IPS-20b (cell line): ENCODE data around the gene KLHL30.

Source experiments
- H3K27ac ChIP-seq: one replicate; pipeline ENCODE4 v1.5.1; 2013; ENCODE audit warnings: low read length
- H3K27me3 ChIP-seq: 2 replicates; pipeline ENCODE4 v1.6.1; 2013; ENCODE audit warnings: mild to moderate bottlenecking, low read length, inconsistent platforms; ENCODE audit not compliant: insufficient read depth
- H3K36me3 ChIP-seq: 2 replicates; pipeline ENCODE4 v1.6.1; 2013; ENCODE audit warnings: low read depth, mild to moderate bottlenecking, inconsistent platforms, low read length, moderate library complexity; ENCODE audit not compliant: insufficient read depth
- H3K4me1 ChIP-seq: 2 replicates; pipeline ENCODE4 v1.6.1; 2013; ENCODE audit warnings: mild to moderate bottlenecking, control low read depth, inconsistent platforms, low read length, moderate library complexity; ENCODE audit not compliant: insufficient read depth
- H3K4me3 ChIP-seq: 2 replicates; pipeline ENCODE4 v1.5.1; 2013; ENCODE audit warnings: mild to moderate bottlenecking, low read length, inconsistent platforms
- H3K9ac ChIP-seq: 2 replicates; pipeline ENCODE4 v1.6.1; 2013; ENCODE audit warnings: low read depth, mild to moderate bottlenecking, inconsistent platforms, low read length, moderate library complexity
- H3K9me3 ChIP-seq: 2 replicates; pipeline ENCODE4 v1.6.1; 2013; ENCODE audit warnings: mild to moderate bottlenecking, low read depth, low read length, inconsistent platforms; ENCODE audit not compliant: insufficient read depth

KLHL30 gene, protein sequence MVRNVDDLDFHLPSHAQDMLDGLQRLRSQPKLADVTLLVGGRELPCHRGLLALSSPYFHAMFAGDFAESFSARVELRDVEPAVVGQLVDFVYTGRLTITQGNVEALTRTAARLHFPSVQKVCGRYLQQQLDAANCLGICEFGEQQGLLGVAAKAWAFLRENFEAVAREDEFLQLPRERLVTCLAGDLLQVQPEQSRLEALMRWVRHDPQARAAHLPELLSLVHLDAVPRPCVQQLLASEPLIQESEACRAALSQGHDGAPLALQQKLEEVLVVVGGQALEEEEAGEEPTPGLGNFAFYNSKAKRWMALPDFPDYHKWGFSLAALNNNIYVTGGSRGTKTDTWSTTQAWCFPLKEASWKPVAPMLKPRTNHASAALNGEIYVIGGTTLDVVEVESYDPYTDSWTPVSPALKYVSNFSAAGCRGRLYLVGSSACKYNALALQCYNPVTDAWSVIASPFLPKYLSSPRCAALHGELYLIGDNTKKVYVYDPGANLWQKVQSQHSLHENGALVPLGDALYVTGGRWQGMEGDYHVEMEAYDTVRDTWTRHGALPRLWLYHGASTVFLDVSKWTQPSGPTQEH

DNA sequence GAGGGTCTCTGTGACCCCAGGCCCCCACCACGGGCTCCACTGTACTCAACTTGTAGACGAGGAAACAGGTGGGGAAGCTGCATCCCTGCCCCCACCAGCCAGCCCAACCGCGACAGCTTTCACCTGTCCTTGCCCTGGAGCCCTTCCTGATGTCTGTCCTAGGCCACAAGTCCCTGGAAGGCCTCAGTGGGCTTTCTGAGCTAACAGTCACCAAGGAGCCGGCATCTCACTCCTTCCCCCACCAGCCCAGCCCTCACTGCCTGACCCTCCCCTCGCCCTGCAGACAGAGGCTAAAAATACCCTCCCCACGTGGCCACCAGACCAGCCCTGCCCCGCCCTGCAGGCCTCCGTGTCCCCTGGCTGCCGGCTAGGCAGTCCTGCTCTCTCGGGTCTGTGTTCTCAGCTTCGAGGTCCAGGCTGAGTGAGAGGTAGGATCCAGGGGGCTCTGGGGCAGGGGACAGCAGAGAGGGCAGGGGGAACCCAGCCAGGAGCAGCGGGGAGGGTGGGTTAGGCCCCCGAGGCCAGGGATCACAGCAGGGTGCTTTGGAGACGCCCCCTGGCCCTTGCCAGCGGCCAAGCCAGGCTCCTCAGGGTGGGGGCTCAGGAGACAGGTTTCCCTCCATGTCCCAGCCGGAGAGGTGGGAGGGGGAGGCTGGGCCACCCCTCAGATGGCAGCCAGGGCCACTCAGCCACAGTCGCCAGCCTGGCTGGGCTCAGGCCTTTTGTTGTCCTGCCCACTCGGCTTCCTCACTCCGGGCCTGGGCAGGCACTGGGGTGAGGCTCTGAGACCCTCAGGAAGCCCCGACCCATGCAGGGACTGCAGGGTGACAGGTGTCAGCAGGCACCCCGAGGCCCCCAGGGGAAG, at the start of gene KLHL30:
Gene KLHL30, plus strand, starts transcription at position 338 of the 865 bp plus-strand sequence. CDS start 2,087 bp downstream, outside the sequence.
- Histone ChIP-seq H3K27me3 (no peaks in the 10 kb centered on the region), H3K36me3 (no peaks in the 10 kb centered on the region), H3K4me1 (no peaks in the 10 kb centered on the region), H3K4me3 (no peak within 1 kb of the TSS), H3K9ac (no peak within 1 kb of the TSS), H3K27ac (no peak within 1 kb of the TSS), H3K9me3 (no peaks in the 10 kb centered on the region)

DNA sequence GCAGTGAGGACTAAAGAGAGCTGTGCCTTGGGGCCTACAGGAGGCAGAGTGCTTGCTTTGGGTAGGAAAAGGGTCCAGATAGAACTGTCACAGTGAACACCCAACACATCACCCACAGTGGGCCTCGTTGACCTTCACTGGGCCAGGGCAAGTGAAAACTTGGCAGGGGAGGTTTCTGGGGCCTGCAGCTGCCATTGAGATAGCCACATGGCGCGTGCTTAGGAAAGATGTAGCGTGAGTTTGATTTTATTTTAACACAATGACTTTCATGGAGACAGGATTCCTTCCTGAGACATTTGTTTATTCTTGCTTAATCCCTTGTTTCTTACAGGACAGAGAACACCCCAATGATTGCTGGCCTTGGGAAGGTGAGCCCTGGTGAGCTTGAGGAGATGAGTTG, 47.6 kb upstream of the KLHL30 start:
- H3K27ac ChIP-seq, result no peak overlapping the region
- no peak overlapping the region for H3K9ac ChIP-seq
- H3K4me1 ChIP-seq, result no peaks in the 10 kb centered on the region
- H3K27me3 ChIP-seq, result no peaks in the 10 kb centered on the region
- H3K36me3 ChIP-seq, result peaks cover 45% of the 10 kb centered on the region
- H3K4me3 ChIP-seq, result no peak overlapping the region
- no peaks in the 10 kb centered on the region for H3K9me3 ChIP-seq

DNA sequence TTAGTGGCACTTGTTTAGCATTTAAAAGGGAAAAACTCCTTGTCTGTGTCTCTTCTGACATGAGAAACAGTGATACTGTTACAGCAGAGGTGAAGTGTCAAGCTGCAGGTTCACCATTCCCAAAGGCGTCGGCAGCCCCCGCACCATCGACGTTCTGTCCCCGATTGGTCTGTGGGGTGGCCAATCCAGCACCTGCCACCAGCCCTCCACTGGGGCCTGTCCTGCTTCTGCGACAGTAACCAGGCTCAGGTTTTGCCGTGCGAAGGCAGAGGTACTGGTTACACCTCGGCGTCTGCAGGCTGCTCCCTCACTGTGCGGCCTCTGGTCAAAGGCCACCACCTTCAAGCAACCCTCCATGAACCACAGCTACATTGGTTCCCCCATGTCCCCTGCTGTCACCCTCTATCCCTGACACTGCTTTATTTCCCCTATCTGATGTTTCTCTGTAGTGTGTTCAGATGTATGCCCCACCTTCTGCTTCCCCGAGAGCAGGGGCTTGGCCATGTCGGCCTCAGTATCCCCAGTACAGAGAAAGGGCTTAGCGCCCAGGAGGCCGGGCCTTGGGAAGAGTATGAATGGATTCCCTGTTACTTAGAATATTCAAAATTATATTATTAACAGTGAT, 46.9 kb upstream of the KLHL30 start:
- Histone ChIP-seq H3K9me3 (no peaks in the 10 kb centered on the region), H3K27ac (no peak overlapping the region), H3K27me3 (no peaks in the 10 kb centered on the region), H3K36me3 (peaks cover 40% of the 10 kb centered on the region; the same call in 1 of the 2 replicates), H3K4me3 (no peak overlapping the region), H3K4me1 (peaks cover 5% of the 10 kb centered on the region), H3K9ac (no peak overlapping the region)

- Histone ChIP-seq H3K4me3 (no peak overlapping the region), H3K9ac (no peak overlapping the region), H3K27me3 (no peaks in the 10 kb centered on the region), H3K4me1 (peaks cover 7% of the 10 kb centered on the region), H3K27ac (no peak overlapping the region), H3K9me3 (no peaks in the 10 kb centered on the region), H3K36me3 (peaks cover 33% of the 10 kb centered on the region; the same call in 1 of the 2 replicates)
These were observed 45.9 kb upstream of the KLHL30 start for GRCh38 chr2:238092486-238093035.

GRCh38 chr2:238093181-238094140, 45.0 kb upstream of the KLHL30 start:
- no peak overlapping the region for H3K27ac ChIP-seq
- H3K4me1 ChIP-seq, result peaks cover 7% of the 10 kb centered on the region
- no peak overlapping the region for H3K4me3 ChIP-seq
- H3K9ac ChIP-seq, result no peak overlapping the region
- H3K27me3 ChIP-seq, result no peaks in the 10 kb centered on the region
- H3K9me3 ChIP-seq, result no peaks in the 10 kb centered on the region
- peaks cover 25% of the 10 kb centered on the region; the same call in 1 of the 2 replicates for H3K36me3 ChIP-seq

GRCh38 chr2:238094438-238095022, 43.9 kb upstream of the KLHL30 start:
- H3K4me1 ChIP-seq, result peaks cover 7% of the 10 kb centered on the region

DNA sequence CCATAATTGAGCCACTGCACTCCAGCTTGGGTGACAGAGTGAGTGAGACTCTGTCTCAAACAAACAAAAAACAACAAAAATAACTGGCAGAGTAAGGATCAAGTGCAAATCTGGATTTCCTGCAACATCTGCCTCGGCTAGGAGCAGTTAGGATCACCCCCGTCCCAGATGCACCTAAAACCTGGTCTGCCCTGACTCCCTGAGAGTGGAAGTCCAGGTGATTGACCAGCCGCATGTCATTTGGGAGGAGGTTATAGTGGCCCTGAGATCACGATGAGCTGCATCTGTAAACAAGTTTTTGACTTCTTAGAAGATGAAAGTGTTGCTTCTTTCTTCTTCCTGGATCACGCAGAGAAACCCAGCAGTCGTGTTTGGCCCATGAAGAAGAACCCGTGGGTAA, 43.3 kb upstream of the KLHL30 start:
- Histone ChIP-seq H3K27ac (no peak overlapping the region), H3K27me3 (no peaks in the 10 kb centered on the region), H3K9ac (no peak overlapping the region), H3K9me3 (no peaks in the 10 kb centered on the region), H3K4me3 (no peak overlapping the region), H3K36me3 (peaks cover 15% of the 10 kb centered on the region; the same call in 1 of the 2 replicates), H3K4me1 (peaks cover 7% of the 10 kb centered on the region)

More at GRCh38 chr2:238094438-238095022, 43.9 kb upstream of the KLHL30 start:
- H3K27ac ChIP-seq, result no peak overlapping the region
- peaks cover 15% of the 10 kb centered on the region; the same call in 1 of the 2 replicates for H3K36me3 ChIP-seq
- no peaks in the 10 kb centered on the region for H3K27me3 ChIP-seq
- H3K9ac ChIP-seq, result no peak overlapping the region
- H3K9me3 ChIP-seq, result no peaks in the 10 kb centered on the region
- H3K4me3 ChIP-seq, result no peak overlapping the region

- peaks cover 7% of the 10 kb centered on the region; the same call in 1 of the 2 replicates for H3K36me3 ChIP-seq
- H3K9me3 ChIP-seq, result no peaks in the 10 kb centered on the region
- H3K27me3 ChIP-seq, result no peaks in the 10 kb centered on the region
- peaks cover 7% of the 10 kb centered on the region for H3K4me1 ChIP-seq
- H3K9ac ChIP-seq, result peak overlapping the region; percentile 53; the same call in 1 of the 2 replicates
- no peak overlapping the region for H3K27ac ChIP-seq
- no peak overlapping the region for H3K4me3 ChIP-seq
These were observed 42.0 kb upstream of the KLHL30 start for GRCh38 chr2:238096311-238097011.

GRCh38 chr2:238097201-238097987, 41.1 kb upstream of the KLHL30 start:
- H3K9ac ChIP-seq, result no peak overlapping the region
- peaks cover 7% of the 10 kb centered on the region for H3K4me1 ChIP-seq
- no peak overlapping the region for H3K4me3 ChIP-seq
- H3K36me3 ChIP-seq, result peaks cover 7% of the 10 kb centered on the region; the same call in 1 of the 2 replicates
- no peak overlapping the region for H3K27ac ChIP-seq
- H3K9me3 ChIP-seq, result no peaks in the 10 kb centered on the region
- no peaks in the 10 kb centered on the region for H3K27me3 ChIP-seq
